H54 (cell line): ENCODE results near the gene SCAF4.
"Not testable (repeated sequence)": the region's sequence is repeated elsewhere in the genome, so short reads cannot be mapped to it uniquely, and the experiment has no call there.

Source experiments
- DNase-seq: peaks from one replicate; pipeline ENCODE4 v3.0.0; 2011; ENCODE audit warnings: low spot score, mixed read lengths; ENCODE audit not compliant: insufficient read length
- FAIRE-seq: peaks from 3 replicates; lab custom pipeline; 2011; peaks lifted over from hg19 to GRCh38; lab: Jason Lieb, UNC
- POLR2A ChIP-seq: IDR thresholded peaks from 2 replicates; pipeline ENCODE4 v1.6.1; 2011; ENCODE audit warnings: low read depth, mild to moderate bottlenecking, low read length

The SCAF4 gene

DNA sequence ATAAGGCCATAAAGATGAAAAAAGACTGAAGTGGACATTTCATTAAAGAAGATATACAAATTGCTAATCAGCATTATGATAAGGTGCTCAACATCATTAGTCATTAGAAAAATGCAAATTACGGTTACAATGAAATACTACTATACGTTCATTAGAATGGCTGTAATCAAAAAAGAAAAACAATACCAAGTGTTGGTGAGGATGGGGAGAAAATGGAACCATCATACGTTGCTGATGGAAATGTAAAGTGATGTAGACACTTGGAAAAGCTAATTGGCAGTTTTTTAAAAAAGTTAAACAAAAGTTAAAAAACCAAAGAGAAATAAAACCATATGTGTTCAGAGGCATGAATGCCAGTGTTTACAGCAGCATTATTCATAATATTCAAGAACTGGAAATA is 81.0 kb downstream of the SCAF4 start:
- DNase-seq (no peak), FAIRE-seq (no peak)
- TF ChIP-seq POLR2A: no peak

DNA sequence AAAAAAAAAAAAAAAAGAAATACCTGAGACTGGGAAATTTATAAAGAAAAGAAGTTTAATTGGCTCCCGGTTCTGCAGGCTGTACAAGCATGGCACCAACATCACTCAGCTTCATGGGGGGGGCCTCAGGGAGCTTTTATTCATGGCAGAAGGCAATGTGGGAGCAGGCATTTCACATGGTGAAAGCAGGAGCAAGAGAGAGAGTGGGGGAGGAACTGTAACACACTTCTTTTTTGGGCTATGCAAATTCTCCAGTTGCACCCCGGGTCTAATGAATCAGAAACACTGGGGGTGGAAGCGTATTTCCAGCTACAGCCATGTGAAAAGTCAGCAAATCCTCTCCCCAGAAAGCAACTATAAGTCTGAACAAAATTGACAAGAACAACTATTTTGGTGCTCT is 84.3 kb downstream of the SCAF4 start:
- no peak for FAIRE-seq
- no peak for DNase-seq
- TF ChIP-seq POLR2A: no peak

DNA sequence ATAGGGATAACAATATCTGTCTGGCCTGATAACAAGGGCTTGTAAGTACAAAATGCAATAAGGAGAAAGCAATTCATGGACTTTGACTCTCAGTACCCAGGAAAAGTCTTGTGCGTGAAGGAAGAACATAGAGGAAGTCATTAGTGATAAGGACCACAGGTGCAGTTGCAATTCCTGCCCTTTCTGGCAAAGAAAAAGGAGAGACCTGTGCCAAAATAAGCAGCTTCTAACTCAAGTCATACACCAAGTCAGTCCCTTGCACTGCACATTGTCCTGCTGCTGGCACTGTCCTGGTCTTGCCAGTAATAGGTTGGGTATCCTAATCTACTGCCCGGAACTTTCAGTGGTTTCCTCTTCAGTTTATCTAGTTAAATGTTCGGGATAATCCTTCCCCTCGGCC is 87.3 kb downstream of the SCAF4 start:
- TF ChIP-seq POLR2A: no peak

DNA sequence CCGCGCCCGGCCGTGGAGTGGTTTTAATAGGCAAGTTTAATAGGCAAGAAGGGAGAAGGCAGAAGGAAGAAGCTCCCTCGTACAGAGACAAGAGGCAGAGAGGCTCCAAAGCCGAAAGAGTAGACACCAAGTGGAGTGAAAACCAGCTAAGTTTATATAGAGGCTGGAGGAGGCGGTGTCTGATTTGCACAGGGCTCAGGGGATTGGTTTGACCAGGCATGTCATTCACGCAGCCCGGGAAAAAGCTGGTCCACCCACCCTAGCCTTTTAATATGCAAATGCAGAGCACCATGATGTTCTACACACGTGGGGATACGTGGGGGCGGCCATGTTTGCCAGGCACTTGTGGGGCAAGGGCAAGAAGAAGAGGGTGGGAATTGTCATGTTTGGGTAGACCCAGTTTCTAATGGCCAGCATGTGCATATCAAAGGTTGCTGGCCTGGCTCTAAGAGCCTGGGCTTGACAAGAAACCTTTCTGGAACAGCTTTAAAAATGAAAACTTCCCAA is 90.4 kb downstream of the SCAF4 start:
- no peak for TF ChIP-seq POLR2A
- FAIRE-seq: no peak
- DNase-seq: no peak

More for the DNA sequence above, 87.3 kb downstream of the SCAF4 start:
- FAIRE-seq: no peak
- DNase-seq: no peak

DNA sequence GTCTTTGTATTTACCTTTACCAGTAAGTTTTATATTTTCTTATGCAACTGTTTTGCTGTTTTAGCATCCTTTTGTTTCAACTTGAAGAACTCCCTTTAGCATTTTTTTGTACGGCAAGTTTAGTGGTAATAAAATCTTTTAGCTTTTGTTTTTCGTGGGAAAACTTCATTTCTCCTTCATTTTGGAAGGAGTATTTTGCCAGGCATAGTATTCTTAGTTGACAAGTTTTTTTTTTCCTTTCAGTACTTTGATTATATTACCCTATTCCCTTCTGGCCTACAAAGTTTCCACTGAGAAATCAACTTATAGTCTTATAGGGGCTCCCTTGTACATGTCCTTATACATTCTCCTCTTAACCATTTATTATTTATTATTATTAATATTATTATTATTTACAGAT is 95.0 kb downstream of the SCAF4 start:
- FAIRE-seq (no peak), DNase-seq (no peak)
- TF ChIP-seq POLR2A: no peak

DNA sequence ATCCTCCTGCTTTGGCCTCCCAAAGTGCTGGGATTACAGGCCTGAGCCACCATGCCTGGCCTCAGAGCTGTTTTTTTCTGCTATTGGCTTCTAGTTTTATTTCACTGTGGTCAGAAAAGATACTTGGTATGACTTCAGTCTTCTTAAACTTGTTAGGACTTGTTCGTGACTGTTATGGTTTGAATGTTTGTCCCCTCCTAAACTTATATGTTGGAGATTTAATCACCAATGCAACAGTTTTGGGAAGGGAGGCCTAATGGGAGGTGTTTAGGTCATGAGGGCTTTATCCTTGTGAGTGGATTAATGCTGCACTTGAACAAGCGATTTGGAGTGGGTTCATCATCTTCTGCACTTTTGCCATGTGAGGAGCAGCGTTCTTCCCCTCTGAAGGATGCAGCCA is 96.9 kb downstream of the SCAF4 start:
- no peak for DNase-seq
- FAIRE-seq: no peak
- TF ChIP-seq POLR2A: no peak

DNA sequence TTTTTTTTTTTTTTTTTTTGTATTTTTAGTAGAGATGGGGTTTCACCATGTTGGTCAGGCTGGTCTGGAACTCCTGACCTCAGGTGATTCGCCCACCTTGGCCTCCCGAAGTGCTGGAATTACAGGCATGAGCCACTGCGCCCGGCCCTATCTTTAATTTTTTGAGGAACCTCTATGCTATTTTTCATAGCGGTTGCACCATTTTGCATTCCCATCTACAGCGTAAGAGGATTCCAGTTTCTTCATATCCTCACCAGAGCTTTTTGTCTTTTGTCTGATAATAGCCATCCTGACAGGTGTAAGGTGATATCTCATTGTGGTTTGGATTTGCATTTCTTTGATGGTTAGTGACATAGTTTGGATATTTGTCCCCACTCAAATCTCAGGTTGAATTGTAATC is 100.0 kb downstream of the SCAF4 start:
- FAIRE-seq, DNase-seq: not testable (repeated sequence)

DNA sequence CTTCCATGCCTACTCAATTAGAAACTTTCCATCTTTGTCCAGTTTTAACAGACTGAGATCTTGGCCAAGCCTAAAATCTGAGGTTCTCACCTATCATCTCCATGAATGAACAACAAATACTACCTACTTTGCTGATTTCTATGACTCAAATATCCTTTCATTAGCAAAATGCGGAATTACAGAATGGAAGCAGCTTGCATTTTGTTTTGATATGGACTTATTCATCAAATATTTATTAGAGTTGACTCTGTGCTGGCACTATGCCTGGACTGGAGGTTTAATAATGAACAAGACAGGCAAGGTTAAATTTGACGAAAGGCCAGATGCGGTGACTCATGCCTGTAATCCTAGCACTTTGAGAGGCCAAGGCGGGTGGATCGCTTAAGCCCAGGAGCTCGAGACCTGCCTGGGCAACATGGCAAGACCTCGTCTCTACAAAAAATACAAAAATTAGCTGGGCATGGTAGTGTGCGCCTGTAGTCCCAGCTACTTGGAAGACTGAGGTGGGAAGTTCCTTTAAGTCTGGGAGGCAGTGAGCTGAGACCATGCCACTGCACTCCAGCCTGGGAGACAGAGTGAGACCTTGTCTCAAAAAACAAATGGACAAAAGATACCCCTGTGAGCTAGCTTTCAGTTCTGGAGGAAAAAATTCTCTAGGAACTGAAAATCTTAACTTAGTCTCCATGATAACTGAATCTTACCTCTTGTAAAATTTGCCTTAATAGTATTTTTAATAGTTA is 101.8 kb downstream of the SCAF4 start:
- DNase-seq (no peak), FAIRE-seq (no peak)
- no peak for TF ChIP-seq POLR2A

DNA sequence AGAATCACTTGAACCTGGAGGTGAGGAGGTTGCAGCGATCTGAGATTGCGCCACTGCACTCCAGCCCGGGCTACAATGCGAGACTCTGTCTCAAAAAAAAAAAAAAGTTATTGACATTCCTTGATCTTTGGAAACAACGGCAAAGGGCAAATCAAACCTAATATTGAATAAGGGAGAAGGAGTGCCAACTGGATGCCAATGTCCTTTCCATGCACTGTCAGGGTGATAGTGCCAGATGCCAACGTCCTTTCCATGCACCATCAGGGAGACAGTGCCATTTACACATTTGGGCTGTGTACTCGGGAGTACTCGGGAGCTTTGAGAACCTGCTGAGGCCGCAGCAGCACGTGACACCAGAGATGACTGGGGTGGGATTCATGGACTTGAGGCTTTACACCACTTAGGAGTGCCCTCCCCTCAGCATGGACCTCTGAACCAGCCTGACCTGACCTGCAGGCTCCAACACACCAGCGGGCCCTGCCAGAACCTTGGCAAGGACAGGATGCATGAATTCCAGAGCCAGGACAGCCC is 106.9 kb downstream of the SCAF4 start:
- no peak for FAIRE-seq
- no peak for TF ChIP-seq POLR2A
- no peak for DNase-seq

DNA sequence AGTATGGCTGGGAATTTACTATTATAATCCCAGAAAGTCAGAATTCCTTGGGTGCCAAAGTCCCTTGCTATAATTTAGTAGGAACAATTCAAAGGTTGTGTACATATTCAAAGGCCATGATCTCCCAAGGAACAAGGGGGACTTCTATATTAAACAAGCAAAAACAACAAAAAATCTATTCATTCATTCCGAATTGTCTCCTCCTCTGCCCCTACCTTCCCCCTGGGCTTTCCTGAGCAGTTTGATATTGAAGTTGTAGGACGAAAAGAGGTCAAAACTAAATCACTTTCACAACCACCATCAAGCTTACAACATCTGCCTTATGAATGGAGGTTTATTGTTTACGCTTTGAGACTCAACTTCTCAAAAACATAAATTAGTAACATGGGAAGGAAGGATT is 107.7 kb downstream of the SCAF4 start:
- DNase-seq (no peak), FAIRE-seq (no peak)

DNA sequence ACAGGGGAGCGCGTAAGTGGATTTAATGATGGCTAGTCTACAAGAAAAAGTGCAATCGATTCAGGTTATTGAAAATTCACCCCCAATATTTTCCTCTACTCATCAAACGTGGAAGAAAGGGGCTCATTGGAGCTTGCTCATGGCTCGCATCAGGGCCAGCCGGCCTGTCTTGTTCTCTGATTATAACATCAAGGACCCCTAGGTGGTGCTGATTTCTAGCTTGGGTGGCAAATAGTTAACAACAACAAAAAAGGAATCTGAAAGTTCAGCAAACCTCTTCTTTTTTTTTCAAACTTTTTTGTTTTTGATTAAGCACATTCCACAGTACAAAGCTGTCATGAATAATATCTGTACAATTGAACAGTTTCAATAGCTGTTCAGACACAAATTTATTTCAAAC is 108.3 kb downstream of the SCAF4 start:
- FAIRE-seq (no peak), DNase-seq (no peak)
- TF ChIP-seq POLR2A: no peak

More for the DNA sequence above, 107.7 kb downstream of the SCAF4 start:
- no peak for TF ChIP-seq POLR2A

DNA sequence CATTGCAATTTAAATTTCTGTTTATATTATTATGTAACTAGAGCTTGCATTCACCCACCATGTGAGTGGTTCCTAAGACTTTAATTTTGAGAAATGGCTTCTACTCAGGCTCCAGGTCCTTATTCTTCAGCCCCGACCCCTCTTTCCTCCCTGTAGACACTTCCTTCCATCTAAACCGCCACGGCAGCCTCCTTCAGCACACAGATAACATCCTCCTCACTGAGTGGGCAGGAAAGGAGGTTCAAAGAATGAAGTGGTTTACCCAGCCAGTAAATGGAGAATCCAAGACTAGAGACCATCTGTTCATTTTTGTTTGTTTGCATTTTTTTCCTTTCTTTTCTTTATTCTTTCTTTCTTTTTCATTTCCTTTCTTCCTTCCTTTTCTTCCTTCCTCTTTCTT is 109.5 kb downstream of the SCAF4 start:
- DNase-seq (no peak), FAIRE-seq (no peak)
- no peak for TF ChIP-seq POLR2A
